CD4-positive, alpha-beta T cell treated with Interleukin-17A for 1 hour (primary cell): ENCODE data around the gene PFN1.
A peak's percentile ranks its signal among the peaks of the same experiment; 100 is the strongest.

Experiments
- DNase-seq: peaks from one replicate; pipeline ENCODE4 v3.0.0-alpha.2; 2020

The PFN1 gene

GRCh38 chr17:4948166-4948930 is at the start of gene PFN1:
PFN1 (minus strand) TSS chr17:4948530; CDS start chr17:4948394, 136 bp downstream.
- peak; percentile 95 for DNase-seq

GRCh38 chr17:4997302-4998026 is 49.1 kb upstream of the PFN1 start, which contains the start of the genes INCA1 and KIF1C:
INCA1 (minus strand) TSS chr17:4997522; CDS start chr17:4994437, 3,085 bp downstream.
KIF1C (plus strand) TSS chr17:4997950; CDS start chr17:5000247, 2,297 bp downstream.
- DNase-seq, result peak; percentile 91

GRCh38 chr17:4994081-4994595 is 45.8 kb upstream of the PFN1 start:
- DNase-seq, result no peak

GRCh38 chr17:4987767-4988567 is 39.6 kb upstream of the PFN1 start:
- DNase-seq, result no peak

DNA sequence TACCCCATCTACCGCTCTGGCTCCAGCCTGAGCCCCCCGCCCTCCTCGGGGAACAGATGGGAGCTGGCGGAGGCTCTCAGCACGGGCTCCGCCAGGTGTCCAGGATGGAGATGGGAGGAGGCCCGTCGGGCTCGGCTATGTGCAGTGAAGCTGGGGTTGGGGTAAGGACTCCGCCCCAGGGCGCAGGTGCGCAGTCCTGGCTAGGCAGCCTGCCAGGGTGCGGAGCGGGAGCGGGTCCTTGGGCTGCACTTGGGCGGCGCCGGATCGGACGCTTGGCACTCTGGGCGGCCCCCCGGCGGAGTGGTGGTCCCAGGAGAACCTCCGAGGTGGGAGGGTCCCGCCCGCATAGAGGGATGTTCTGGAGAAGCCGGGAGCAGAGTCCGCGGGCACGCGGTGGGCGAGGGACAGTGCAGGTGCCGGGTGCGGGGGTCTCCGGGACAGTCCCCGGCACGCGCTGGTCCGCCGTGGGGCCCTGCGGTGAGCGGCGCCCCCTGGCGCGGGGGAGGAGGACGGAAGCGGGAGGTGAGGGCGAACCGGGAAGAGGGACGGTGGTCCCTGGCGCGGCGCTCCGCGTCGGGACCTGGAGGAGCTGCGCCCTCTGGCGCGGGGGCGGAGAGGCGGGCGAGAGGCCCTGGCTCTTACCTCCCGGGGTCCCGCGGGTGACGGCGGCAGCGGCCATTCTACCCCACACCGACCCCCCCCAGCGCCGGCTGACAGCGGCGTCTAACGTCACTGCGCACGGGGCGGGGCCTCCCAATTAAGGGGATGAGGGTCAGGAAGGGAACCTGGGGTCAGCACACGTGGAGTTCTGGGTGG is 38.8 kb upstream of the PFN1 start, which contains the start of gene CAMTA2:
Gene CAMTA2, minus strand, starts transcription at position 725 of the 816 bp plus-strand sequence. CDS start 1,453 bp downstream, outside the sequence.
- DNase-seq, result peak; percentile 88

GRCh38 chr17:4986403-4986802 is 38.1 kb upstream of the PFN1 start:
- DNase-seq, result no peak

DNA sequence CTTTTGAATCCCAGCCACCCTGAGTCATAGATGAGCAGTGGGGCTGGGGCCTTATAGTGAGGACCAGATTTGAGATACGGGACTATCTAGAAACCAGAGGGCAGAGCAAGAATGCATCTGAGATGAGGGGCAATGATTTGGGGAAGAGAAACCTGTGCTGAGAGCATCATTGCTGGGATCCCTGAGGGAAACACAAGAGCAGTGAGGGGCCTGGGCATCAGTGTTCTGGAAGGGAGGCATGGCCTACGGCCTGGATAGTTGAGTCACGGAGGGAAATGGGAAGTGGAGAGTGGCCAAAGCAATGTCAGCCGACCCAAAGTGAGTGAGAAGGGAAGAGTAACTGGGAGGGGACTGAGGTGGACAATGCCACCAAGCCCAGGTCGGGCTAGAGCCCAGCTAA is 34.0 kb upstream of the PFN1 start:
- DNase-seq, result no peak

DNA sequence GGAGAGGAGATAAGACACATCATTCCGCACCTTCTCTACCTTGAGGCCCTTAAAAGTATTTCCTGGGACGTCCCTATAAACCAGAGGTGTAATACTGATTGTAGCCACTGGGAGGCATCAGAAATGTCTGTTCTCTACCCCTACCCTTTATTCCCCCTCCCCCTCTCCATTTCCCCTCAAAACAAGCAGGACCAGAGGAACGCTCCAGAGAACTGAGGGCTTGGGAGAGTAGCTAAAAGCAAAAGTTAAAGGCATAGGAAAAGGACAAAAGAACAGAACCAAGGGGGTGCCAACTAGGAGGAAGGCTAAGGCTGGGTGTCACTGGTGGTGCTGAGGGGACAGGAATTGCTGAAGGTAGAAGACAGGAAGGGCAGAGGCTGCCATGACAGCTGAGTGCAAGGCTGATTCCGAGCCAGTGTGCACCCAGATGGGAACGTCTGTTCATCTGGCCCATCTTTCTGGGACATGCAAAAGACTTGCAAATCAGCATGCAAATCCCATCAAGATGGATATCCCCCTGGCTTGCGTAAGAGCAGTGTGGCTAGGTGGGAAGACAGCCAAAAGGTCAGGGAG is 32.4 kb upstream of the PFN1 start:
- DNase-seq, result peak; percentile 82

DNA sequence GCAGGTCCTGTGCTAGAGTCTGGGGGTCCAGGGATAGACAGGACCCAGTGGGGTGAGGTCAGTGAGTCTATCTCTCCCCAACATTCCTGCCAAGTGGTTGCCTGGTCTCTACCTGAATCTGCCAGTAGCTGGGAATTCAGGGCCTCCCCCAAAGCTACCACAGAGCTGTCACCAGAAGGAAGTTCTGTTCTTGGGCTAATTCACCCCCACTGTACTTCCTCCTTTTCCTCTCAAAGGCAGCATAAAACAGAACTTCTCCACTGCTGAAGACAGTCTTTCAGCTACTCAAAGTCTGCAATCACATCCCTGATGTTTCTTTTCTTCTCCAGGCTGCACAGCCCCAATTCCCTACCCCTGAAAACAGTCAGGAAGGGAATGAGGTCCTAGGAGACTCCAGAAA is 30.4 kb upstream of the PFN1 start:
- DNase-seq, result no peak

DNA sequence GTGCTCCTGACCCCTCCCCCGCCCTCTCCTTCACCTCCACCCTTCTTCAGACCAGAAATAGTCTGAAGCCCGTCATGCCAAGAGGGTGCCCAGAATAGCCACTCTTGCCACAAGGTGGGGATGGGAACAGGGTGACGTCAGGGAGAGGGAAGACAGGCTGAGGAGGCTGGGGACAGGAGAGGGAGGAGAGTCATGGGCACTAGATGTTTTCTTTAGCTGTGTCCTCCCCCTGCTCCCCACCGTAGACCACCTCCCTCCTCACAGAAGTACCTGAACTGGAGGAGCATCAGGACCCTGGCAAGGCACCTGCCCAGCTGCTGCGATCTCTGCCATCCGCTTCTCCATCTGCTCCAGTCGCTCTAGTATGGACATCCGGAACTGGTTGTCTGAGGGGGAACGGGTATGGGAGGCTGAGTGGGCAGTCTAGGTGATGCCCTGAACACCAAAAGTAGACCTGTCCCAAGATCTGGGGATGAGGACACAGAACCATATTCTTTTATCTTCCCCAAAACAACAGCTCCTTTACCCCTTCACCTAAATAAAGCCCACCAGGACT is 25.9 kb upstream of the PFN1 start:
- no peak for DNase-seq

DNA sequence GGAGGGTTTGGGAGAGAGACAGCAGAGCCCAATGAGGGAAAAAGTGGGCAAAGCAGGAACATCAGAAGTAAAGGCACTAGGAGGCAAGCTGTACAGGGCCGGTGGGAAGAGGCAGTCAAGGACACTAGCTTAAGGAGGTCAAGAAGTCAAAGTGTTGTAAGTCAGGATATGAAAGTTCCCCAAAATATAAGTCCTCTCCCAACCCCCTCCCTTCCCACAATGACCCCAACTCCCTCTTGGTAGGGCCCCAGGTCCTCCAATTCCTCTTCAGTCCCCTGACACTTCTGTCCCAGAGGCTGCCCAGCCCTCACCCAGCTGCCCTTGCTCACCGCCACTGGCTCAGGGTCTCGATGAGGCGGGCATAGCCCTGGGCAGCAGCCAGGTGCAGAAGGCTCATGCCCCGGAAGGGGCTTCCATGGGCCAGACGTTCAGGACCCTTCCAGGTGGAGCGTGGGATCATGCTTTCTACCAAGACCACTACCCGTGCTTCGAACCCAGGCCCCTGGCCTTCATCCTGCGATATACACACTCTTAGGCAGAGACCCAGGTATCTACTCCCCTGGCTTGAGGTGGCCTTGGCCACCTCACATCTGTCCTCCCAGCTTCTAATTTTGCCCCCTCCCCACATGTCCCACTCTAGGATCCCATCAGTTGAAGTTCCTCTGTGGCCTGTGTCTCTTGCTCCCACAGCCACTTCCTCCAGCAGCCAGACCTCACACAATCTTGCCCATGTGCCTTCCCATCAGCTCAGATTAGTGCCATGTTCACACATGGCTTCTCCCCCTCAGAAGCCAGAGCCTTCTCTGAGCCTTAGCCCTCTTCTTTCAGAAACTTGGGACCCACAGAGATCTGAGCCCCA is 25.2 kb upstream of the PFN1 start:
- no peak for DNase-seq

DNA sequence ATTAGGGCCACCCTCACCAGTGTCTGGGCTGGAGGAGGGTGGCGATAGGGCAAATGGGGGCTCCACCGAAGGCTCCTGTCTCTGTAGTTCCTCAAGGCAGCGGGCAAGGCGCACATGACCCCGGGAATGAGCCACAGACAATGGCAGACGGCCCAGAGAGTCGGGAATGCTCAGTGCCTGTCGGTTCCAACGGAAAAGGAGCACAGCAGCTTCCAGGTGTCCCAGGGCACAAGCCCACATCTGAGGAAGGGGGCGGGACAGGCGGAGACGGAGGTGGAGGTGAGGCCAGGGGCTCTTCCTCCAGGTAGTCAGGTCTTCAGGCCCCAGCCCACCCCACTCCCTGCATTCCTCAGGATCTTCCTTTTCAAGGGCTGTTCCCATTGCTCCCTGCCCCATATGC is 24.4 kb upstream of the PFN1 start:
- DNase-seq, result no peak

DNA sequence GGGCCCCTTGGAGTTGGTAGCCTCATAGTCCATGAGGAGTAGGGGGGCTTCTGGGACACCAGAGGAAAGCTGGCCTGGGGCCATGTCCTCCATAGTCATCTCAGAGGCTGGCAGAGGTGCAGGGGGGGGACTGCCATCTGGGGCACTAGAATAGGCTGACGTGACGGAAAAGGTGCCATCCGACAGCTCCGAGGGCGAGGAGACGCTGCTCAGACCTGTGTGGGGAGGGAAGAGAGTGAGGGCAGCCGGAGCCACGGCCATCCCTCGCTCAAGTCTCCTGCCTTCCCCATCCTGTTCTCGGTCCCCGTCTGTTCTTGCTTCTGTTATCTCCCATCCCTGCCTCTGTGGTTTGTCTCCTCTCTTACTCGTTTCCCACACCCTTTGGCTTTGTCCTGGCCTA is 24.0 kb upstream of the PFN1 start:
- no peak for DNase-seq

DNA sequence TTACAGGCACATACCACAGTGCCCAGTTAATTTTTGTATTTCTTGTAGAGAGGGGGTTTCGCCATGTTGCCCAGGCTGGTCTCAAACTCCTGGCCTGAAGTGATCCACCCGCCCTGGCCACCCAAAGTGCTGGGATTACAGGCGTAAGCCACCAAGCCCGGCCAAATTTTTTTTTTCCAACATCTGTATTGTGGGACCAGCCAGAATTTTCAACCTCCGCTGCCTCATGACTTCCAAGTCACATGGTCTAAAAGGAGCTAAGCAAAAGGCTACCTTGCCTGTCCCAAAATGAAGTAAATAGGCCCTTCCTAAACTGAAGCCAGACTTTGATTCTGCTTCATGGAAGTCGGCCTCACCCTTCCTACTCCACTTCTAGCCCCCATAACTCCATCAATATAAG is 23.5 kb upstream of the PFN1 start:
- no peak for DNase-seq

GRCh38 chr17:4970273-4970672 is 21.9 kb upstream of the PFN1 start:
- no peak for DNase-seq

- DNase-seq, result no peak
Measured at GRCh38 chr17:4969551-4970173, 21.3 kb upstream of the PFN1 start.

- no peak for DNase-seq
Measured at GRCh38 chr17:4969047-4969550, 20.8 kb upstream of the PFN1 start.

DNA sequence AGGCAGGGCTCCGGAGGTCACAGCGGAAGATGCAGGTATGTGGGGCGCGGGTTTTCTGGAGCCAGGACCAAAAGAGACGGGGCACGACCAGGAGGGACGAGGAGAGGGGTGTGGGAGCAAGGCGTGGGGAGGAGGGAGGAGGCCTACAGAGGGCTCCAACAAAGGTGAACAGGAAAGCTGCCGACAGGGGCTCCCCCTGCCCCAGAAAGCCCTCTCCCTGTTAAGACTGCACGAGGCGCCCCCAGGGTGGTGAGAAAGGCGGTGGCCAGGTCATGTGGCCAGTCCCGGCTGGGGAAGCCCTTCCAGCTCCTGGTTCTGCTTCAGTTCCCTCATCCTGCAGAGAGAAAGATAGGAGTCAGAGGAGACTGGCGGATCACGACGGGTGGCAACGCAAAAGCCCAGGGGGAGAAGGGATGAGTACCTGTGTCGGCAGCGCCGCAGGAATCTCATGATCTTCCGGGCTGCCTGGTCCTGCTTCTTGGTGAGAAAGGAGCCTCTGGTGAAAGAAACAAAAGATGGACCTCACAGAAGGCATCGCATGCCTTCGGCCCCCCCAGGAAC is 20.2 kb upstream of the PFN1 start:
- no peak for DNase-seq
